Liver (tissue), 9 donors: ENCODE measurements around the gene CREB3L1. TPM values are rescaled to one million over a fixed set of nuclear protein-coding genes. Genes with fewer than 3 reads are reported as not detected.

ENCODE experiments used
- DNase-seq: peaks from one replicate; pipeline ENCODE4 v3.0.0-alpha.2; 2017; ENCODE audit warnings: low spot score
- H3K27ac ChIP-seq, 2 donors: one replicate each; pipeline ENCODE4 v1.7.0; 2013; ENCODE audit warnings: inconsistent platforms in 2 of 2, low read length in 2 of 2, control low read depth in 1 of 2, low read depth in 1 of 2, mild to moderate bottlenecking in 1 of 2
- H3K27me3 ChIP-seq, 4 donors: one replicate each; pipeline versions ENCODE4 v1.6.1 to v1.7.0; 2013; ENCODE audit warnings: low read length in 3 of 4, inconsistent platforms in 1 of 4, mild to moderate bottlenecking in 1 of 4, moderate library complexity in 1 of 4; ENCODE audit not compliant: control insufficient read depth in 4 of 4, insufficient read depth in 4 of 4
- H3K36me3 ChIP-seq, 4 donors: one replicate each; pipeline versions ENCODE4 v1.6.1 to v1.7.0; 2013; ENCODE audit warnings: low read length in 3 of 4, mild to moderate bottlenecking in 3 of 4, low read depth in 1 of 4, moderate library complexity in 1 of 4; ENCODE audit not compliant: control insufficient read depth in 4 of 4, insufficient read depth in 3 of 4
- H3K4me1 ChIP-seq, 4 donors: one replicate each; pipeline versions ENCODE4 v1.6.1 to v1.7.0; 2013; ENCODE audit warnings: low read length in 3 of 4, mild to moderate bottlenecking in 3 of 4, moderate library complexity in 1 of 4; ENCODE audit not compliant: control insufficient read depth in 4 of 4, insufficient read depth in 4 of 4
- H3K4me3 ChIP-seq, 3 donors: one replicate each; pipeline versions ENCODE4 v1.6.1 to v1.7.0; 2013; ENCODE audit warnings: low read length in 3 of 3, control low read depth in 1 of 3, low read depth in 1 of 3, mild to moderate bottlenecking in 1 of 3
- H3K9ac ChIP-seq, 2 donors: one replicate each; pipeline ENCODE4 v1.7.0; 2013; ENCODE audit warnings: low read length in 2 of 2, mild to moderate bottlenecking in 2 of 2, moderate library complexity in 2 of 2, control low read depth in 1 of 2, low read depth in 1 of 2
- H3K9me3 ChIP-seq, 4 donors: one replicate each; pipeline versions ENCODE4 v1.6.1 to v1.7.0; 2013; ENCODE audit warnings: low read length in 3 of 4; ENCODE audit not compliant: control insufficient read depth in 4 of 4
- CTCF ChIP-seq: fragments of 150-350 bp; IDR thresholded peaks from 2 replicates; pipeline ENCODE4 v1.5.1; 2017; ENCODE audit warnings: improper control_type of control experiment, low read depth, low read length; ENCODE audit not compliant: missing input control
- EGR1 ChIP-seq, 2 donors: IDR thresholded peaks; 2 replicates each; pipeline ENCODE4 v1.6.1; 2016 to 2018; ENCODE audit warnings: antibody characterized with exemption in 2 of 2, low read depth in 2 of 2
- FOXA1 ChIP-seq: IDR thresholded peaks from 2 replicates; pipeline ENCODE4 v1.6.1; 2016; ENCODE audit warnings: antibody characterized with exemption
- GABPA ChIP-seq, 2 donors: IDR thresholded peaks in 1 of 2; conservative IDR thresholded peaks in 1 of 2; 2 replicates each; pipeline ENCODE4 v1.6.1; 2016; ENCODE audit warnings: antibody characterized with exemption in 2 of 2, mild to moderate bottlenecking in 1 of 2, moderate library complexity in 1 of 2
- HNF4G ChIP-seq: IDR thresholded peaks from 2 replicates; pipeline ENCODE4 v1.6.1; 2016; ENCODE audit warnings: antibody characterized with exemption
- JUND ChIP-seq, 2 donors: IDR thresholded peaks; 2 replicates each; pipeline ENCODE4 v1.6.1; 2016; ENCODE audit warnings: antibody characterized with exemption in 2 of 2
- NR2F2 ChIP-seq: IDR thresholded peaks from 2 replicates; pipeline ENCODE4 v1.6.1; 2016; ENCODE audit warnings: antibody characterized with exemption
- RAD21 ChIP-seq, 2 donors: IDR thresholded peaks; 2 replicates each; pipeline ENCODE4 v1.6.1; 2016; ENCODE audit warnings: antibody characterized with exemption in 2 of 2, mild to moderate bottlenecking in 2 of 2
- REST ChIP-seq: IDR thresholded peaks from 2 replicates; pipeline ENCODE4 v1.6.1; 2016; ENCODE audit warnings: antibody characterized with exemption, mild to moderate bottlenecking
- RXRA ChIP-seq, 2 donors: IDR thresholded peaks; 2 replicates each; pipeline ENCODE4 v1.6.1; 2017 to 2018; ENCODE audit warnings: antibody characterized with exemption in 2 of 2, mild to moderate bottlenecking in 1 of 2
- SP1 ChIP-seq: IDR thresholded peaks from 2 replicates; pipeline ENCODE4 v1.6.1; 2018; ENCODE audit warnings: antibody characterized with exemption, mild to moderate bottlenecking
- TAF1 ChIP-seq: conservative IDR thresholded peaks from 2 replicates; pipeline ENCODE4 v1.6.1; 2016; ENCODE audit warnings: antibody characterized with exemption, mild to moderate bottlenecking
- WGBS: extraction: QIAGEN DNeasy Blood & Tissue Kit; methylation state at CpG from one replicate; pipeline ENCODE4 v1.1.7; 2013; 5-methylcytosine and 5-hydroxymethylcytosine counted together
- polyA plus RNA-seq, 2 donors: library from polyadenylated mRNA; stranded (reverse) in 1 of 2; unstranded in 1 of 2; fragments of 200-250 nt in 1 of 2; fragments of >200 nt in 1 of 2; fragmentation: Nextera tagmentation in 1 of 2; extraction: Ambion mirVana in 1 of 2; gene quantifications; one replicate each; pipeline versions ENCODE4 v1.2.1 to v1.2.3, GENCODE V29; 2013 to 2015
- total RNA-seq, 2 donors: library from RNA; depleted of rRNA; stranded (reverse); fragments of >200 nt; gene quantifications; one replicate each; pipeline ENCODE4 v1.2.3, GENCODE V29; 2014
- TF ChIP-seq, protein P1 (sequence below): IDR thresholded peaks from 2 replicates; pipeline ENCODE4 v1.6.1; 2016; ENCODE audit warnings: antibody characterized with exemption
- donor health status: healthy.
- donor health status: healthy.
- donor health status: healthy.
- donor health status: healthy.
- donor health status: healthy.

The CREB3L1 gene
- total and polyA plus RNA-seq, 4 donors: 0.14 to 1.3 (median 0.33) TPM

- peaks cover 0 to 12% (median 6%) of the 10 kb centered on the region in 4 donors for H3K27me3 ChIP-seq
- no peak overlapping the region for H3K9ac ChIP-seq
- H3K36me3 ChIP-seq: no peaks in the 10 kb centered on the region
- H3K9me3 ChIP-seq: no peaks in the 10 kb centered on the region
- 75% methylated on average over 5 of the region's 5 CpGs for WGBS
- TF ChIP-seq RXRA (IDR thresholded peaks at IDR 0.05): no peak
- TF ChIP-seq EGR1 (IDR thresholded peaks at IDR 0.05; ENCODE audit: low read depth in 2 of 2): no peak
- no peak for TF ChIP-seq RAD21 (IDR thresholded peaks at IDR 0.05)
- TF ChIP-seq SP1: no peak
- no peak for TF ChIP-seq REST
- no peak for TF ChIP-seq CTCF
- H3K27ac ChIP-seq: no peak overlapping the region
- DNase-seq: no peak
- no peak overlapping the region for H3K4me3 ChIP-seq
- peaks cover 2 to 11% (median 3%) of the 10 kb centered on the region in 4 donors for H3K4me1 ChIP-seq
Observed at GRCh38 chr11:46299451-46299961, 22.0 kb downstream of the CREB3L1 start.

GRCh38 chr11:46300270-46300669 is 22.8 kb downstream of the CREB3L1 start:
- H3K36me3 ChIP-seq: no peaks in the 10 kb centered on the region
- TF ChIP-seq FOXA1 (no peak), GABPA (IDR thresholded peaks at IDR 0.05 in 1 of 2, conservative IDR thresholded peaks at IDR 0.05 in 1 of 2) (no peak), SP1 (no peak), JUND (IDR thresholded peaks at IDR 0.05) (no peak), RAD21 (IDR thresholded peaks at IDR 0.05) (no peak), REST (no peak), TAF1 (no peak), RXRA (IDR thresholded peaks at IDR 0.05) (no peak), CTCF (no peak), HNF4G (no peak), NR2F2 (no peak)
- TF ChIP-seq, protein P1, sequence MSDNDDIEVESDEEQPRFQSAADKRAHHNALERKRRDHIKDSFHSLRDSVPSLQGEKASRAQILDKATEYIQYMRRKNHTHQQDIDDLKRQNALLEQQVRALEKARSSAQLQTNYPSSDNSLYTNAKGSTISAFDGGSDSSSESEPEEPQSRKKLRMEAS: no peak
- H3K4me3 ChIP-seq: no peak overlapping the region
- H3K27ac ChIP-seq: no peak overlapping the region
- peaks cover 2 to 9% (median 3%) of the 10 kb centered on the region in 4 donors for H3K4me1 ChIP-seq
- WGBS: 92% methylated on average over 7 of the region's 7 CpGs
- H3K9ac ChIP-seq: no peak overlapping the region
- H3K9me3 ChIP-seq: no peaks in the 10 kb centered on the region
- H3K27me3 ChIP-seq: peaks cover 0 to 12% (median 6%) of the 10 kb centered on the region in 4 donors
- no peak for DNase-seq
